Naive thymus-derived CD8-positive, alpha-beta T cell (primary cell): ENCODE results near the gene STEAP3. TPM values are rescaled to one million over a fixed set of nuclear protein-coding genes. Genes with fewer than 3 reads are reported as not detected.

Experiments used
- ATAC-seq, 2 donors: fragments of 150-1000 bp; cut with Tn5 transposase in 1 of 2; sonication (Bioruptor Pico), chemical (Tn5 transposase) in 1 of 2; 1 replicate in 1 of 2; 2 replicates in 1 of 2; pipeline ENCODE4 v1.10.0; 2021; ENCODE audit warnings: mild to moderate bottlenecking in 2 of 2, moderate library complexity in 2 of 2
- POLR2A ChIA-PET: fragments of 350-600 bp; sonication (Branson Sonifier 250); formaldehyde crosslinking; loops from one replicate; lab custom pipeline; 2021; ENCODE audit warnings: antibody characterized with exemption; lab: Charles Lee
- DNase-seq, 10 donors: peaks; one replicate each; pipeline versions ENCODE4 v3.0.0 to v3.0.0-alpha.2; 2020 to 2022
- H3K27ac Mint-ChIP-seq, 10 donors: one replicate each; pipeline ENCODE4 v1.8.0; 2020 to 2022; ENCODE audit warnings: mild to moderate bottlenecking in 10 of 10, mixed read lengths in 10 of 10, moderate library complexity in 4 of 10, inconsistent platforms in 1 of 10
- H3K27me3 Mint-ChIP-seq, 5 donors: one replicate each; pipeline ENCODE4 v1.8.0; 2021 to 2022; ENCODE audit warnings: mixed read lengths in 5 of 5
- H3K36me3 Mint-ChIP-seq, 3 donors: one replicate each; pipeline ENCODE4 v1.8.0; 2020 to 2022; ENCODE audit warnings: mixed read lengths in 3 of 3, mild to moderate bottlenecking in 2 of 3, inconsistent platforms in 1 of 3
- H3K4me1 Mint-ChIP-seq, 4 donors: one replicate each; pipeline ENCODE4 v1.8.0; 2021 to 2022; ENCODE audit warnings: mixed read lengths in 4 of 4
- H3K4me3 Mint-ChIP-seq, 10 donors: one replicate each; pipeline ENCODE4 v1.8.0; 2020 to 2022; ENCODE audit warnings: mild to moderate bottlenecking in 10 of 10, mixed read lengths in 10 of 10, moderate library complexity in 6 of 10, inconsistent platforms in 1 of 10
- H3K9me3 Mint-ChIP-seq, 9 donors: one replicate each; pipeline ENCODE4 v1.8.0; 2020 to 2022; ENCODE audit warnings: mixed read lengths in 9 of 9, mild to moderate bottlenecking in 3 of 9, inconsistent platforms in 1 of 9, moderate library complexity in 1 of 9
- polyA plus RNA-seq, 3 donors: library from polyadenylated mRNA; unstranded; fragments of 300-500 nt; fragmentation: Illumina TruSeq; gene quantifications; one replicate each; pipeline ENCODE4 v1.2.3, GENCODE V29; 2021
- total RNA-seq, 8 experiments: library from RNA in 2 of 8; stranded (reverse) in 2 of 8; gene quantifications; one replicate each; pipeline ENCODE4 v1.2.3 and lab custom pipeline; 2021 to 2026

STEAP3 gene
- total and polyA plus RNA-seq, 5 experiments from 2014 or later: 0.24 TPM; not detected in 4

GRCh38 chr2:119202610-119203310 lies 20.9 kb upstream of the STEAP3 start:
- POLR2A ChIA-PET: no interaction called here
- no peak for DNase-seq
- no peak for ATAC-seq
- H3K36me3 Mint-ChIP-seq: no peaks in the 10 kb centered on the region
- H3K4me3 Mint-ChIP-seq: no peak overlapping the region
- no peaks in the 10 kb centered on the region for H3K9me3 Mint-ChIP-seq
- no peaks in the 10 kb centered on the region for H3K4me1 Mint-ChIP-seq
- H3K27ac Mint-ChIP-seq: no peak overlapping the region
- peaks cover 2 to 16% (median 9%) of the 10 kb centered on the region in 5 donors for H3K27me3 Mint-ChIP-seq

GRCh38 chr2:119204525-119204924 lies 19.1 kb upstream of the STEAP3 start:
- no peaks in the 10 kb centered on the region for H3K4me1 Mint-ChIP-seq
- POLR2A ChIA-PET: no interaction called here

GRCh38 chr2:119205001-119205706 lies 18.5 kb upstream of the STEAP3 start:
- Mint-ChIP-seq H3K27ac (peak overlapping the region in 1 of 10 donors; percentile 70), H3K36me3 (no peaks in the 10 kb centered on the region), H3K4me3 (no peak overlapping the region), H3K27me3 (peaks cover 0 to 9% (median 5%) of the 10 kb centered on the region in 5 donors), H3K4me1 (no peaks in the 10 kb centered on the region), H3K9me3 (no peaks in the 10 kb centered on the region)
- POLR2A ChIA-PET: no interaction called here
- ATAC-seq (no peak), DNase-seq (no peak)

More at GRCh38 chr2:119204525-119204924, 19.1 kb upstream of the STEAP3 start:
- no peaks in the 10 kb centered on the region for H3K36me3 Mint-ChIP-seq
- H3K4me3 Mint-ChIP-seq: no peak overlapping the region
- DNase-seq (no peak), ATAC-seq (no peak)
- H3K27me3 Mint-ChIP-seq: peaks cover 3 to 8% (median 5%) of the 10 kb centered on the region in 5 donors
- no peak overlapping the region for H3K27ac Mint-ChIP-seq
- no peaks in the 10 kb centered on the region for H3K9me3 Mint-ChIP-seq

- Mint-ChIP-seq H3K4me3 (no peak overlapping the region), H3K27ac (no peak overlapping the region), H3K4me1 (no peaks in the 10 kb centered on the region), H3K9me3 (no peaks in the 10 kb centered on the region), H3K36me3 (no peaks in the 10 kb centered on the region), H3K27me3 (peaks cover 0 to 9% (median 5%) of the 10 kb centered on the region in 5 donors)
- POLR2A ChIA-PET: no interaction called here
- ATAC-seq: no peak
- no peak for DNase-seq
Observed at GRCh38 chr2:119206201-119206600, 17.4 kb upstream of the STEAP3 start.

- DNase-seq: no peak
- POLR2A ChIA-PET: no interaction called here
- Mint-ChIP-seq H3K4me3 (no peak overlapping the region), H3K4me1 (no peaks in the 10 kb centered on the region), H3K27me3 (peaks cover 0 to 16% (median 5%) of the 10 kb centered on the region in 5 donors), H3K9me3 (no peaks in the 10 kb centered on the region), H3K27ac (no peak overlapping the region), H3K36me3 (no peaks in the 10 kb centered on the region)
- ATAC-seq: no peak
Observed at GRCh38 chr2:119207447-119207846, 16.2 kb upstream of the STEAP3 start.

- Mint-ChIP-seq H3K27ac (no peak overlapping the region), H3K9me3 (no peaks in the 10 kb centered on the region), H3K36me3 (no peaks in the 10 kb centered on the region), H3K27me3 (peaks cover 0 to 19% (median 5%) of the 10 kb centered on the region in 5 donors), H3K4me1 (no peaks in the 10 kb centered on the region), H3K4me3 (no peak overlapping the region)
- ATAC-seq (no peak), DNase-seq (no peak)
- POLR2A ChIA-PET: no interaction called here
Observed at GRCh38 chr2:119208791-119209203, 14.8 kb upstream of the STEAP3 start.

- no peak for DNase-seq
- H3K27ac Mint-ChIP-seq: no peak overlapping the region
- no peaks in the 10 kb centered on the region for H3K36me3 Mint-ChIP-seq
- peaks cover 0 to 21% (median 5%) of the 10 kb centered on the region in 5 donors for H3K27me3 Mint-ChIP-seq
- no peak for ATAC-seq
- no peaks in the 10 kb centered on the region for H3K9me3 Mint-ChIP-seq
- H3K4me3 Mint-ChIP-seq: no peak overlapping the region
- POLR2A ChIA-PET: no interaction called here
- no peaks in the 10 kb centered on the region for H3K4me1 Mint-ChIP-seq
Observed at GRCh38 chr2:119212139-119212800, 11.4 kb upstream of the STEAP3 start.

GRCh38 chr2:119214453-119215037 lies 9.1 kb upstream of the STEAP3 start:
- no peak overlapping the region for H3K4me3 Mint-ChIP-seq
- H3K27ac Mint-ChIP-seq: no peak overlapping the region
- POLR2A ChIA-PET: no interaction called here
- no peaks in the 10 kb centered on the region for H3K36me3 Mint-ChIP-seq
- DNase-seq (no peak), ATAC-seq (no peak)
- H3K9me3 Mint-ChIP-seq: no peaks in the 10 kb centered on the region
- no peaks in the 10 kb centered on the region for H3K4me1 Mint-ChIP-seq
- H3K27me3 Mint-ChIP-seq: peaks cover 0 to 30% (median 5%) of the 10 kb centered on the region in 5 donors

- DNase-seq: no peak
- POLR2A ChIA-PET: no interaction called here
Observed at GRCh38 chr2:119216994-119217393, 6.6 kb upstream of the STEAP3 start.

GRCh38 chr2:119218478-119219064 lies 5.1 kb upstream of the STEAP3 start:
- no peaks in the 10 kb centered on the region for H3K36me3 Mint-ChIP-seq
- ATAC-seq (no peak), DNase-seq (peak in 1 of 10 donors; percentile 6)
- H3K9me3 Mint-ChIP-seq: no peaks in the 10 kb centered on the region
- no peak overlapping the region for H3K4me3 Mint-ChIP-seq
- POLR2A ChIA-PET: no interaction called here
- no peak overlapping the region for H3K27ac Mint-ChIP-seq
- peaks cover 13 to 54% (median 31%) of the 10 kb centered on the region in 5 donors for H3K27me3 Mint-ChIP-seq
- peaks cover 0 to 12% (median 4%) of the 10 kb centered on the region in 4 donors for H3K4me1 Mint-ChIP-seq

More at GRCh38 chr2:119216994-119217393, 6.6 kb upstream of the STEAP3 start:
- Mint-ChIP-seq H3K27me3 (peaks cover 9 to 48% (median 26%) of the 10 kb centered on the region in 5 donors), H3K4me1 (peaks cover 0 to 3% (median 0%) of the 10 kb centered on the region in 4 donors), H3K9me3 (no peaks in the 10 kb centered on the region), H3K27ac (no peak overlapping the region), H3K4me3 (no peak overlapping the region), H3K36me3 (no peaks in the 10 kb centered on the region)
- no peak for ATAC-seq

- Mint-ChIP-seq H3K4me1 (peaks cover 0 to 12% (median 4%) of the 10 kb centered on the region in 4 donors), H3K27me3 (peaks cover 13 to 54% (median 31%) of the 10 kb centered on the region in 5 donors), H3K27ac (no peak overlapping the region), H3K9me3 (no peaks in the 10 kb centered on the region), H3K36me3 (no peaks in the 10 kb centered on the region), H3K4me3 (no peak overlapping the region)
- DNase-seq: no peak
- ATAC-seq: no peak
- POLR2A ChIA-PET: no interaction called here
Observed at GRCh38 chr2:119219873-119220272, 3.8 kb upstream of the STEAP3 start.

GRCh38 chr2:119220720-119221301 lies 2.8 kb upstream of the STEAP3 start:
- Mint-ChIP-seq H3K36me3 (no peaks in the 10 kb centered on the region), H3K27me3 (peaks cover 13 to 62% (median 31%) of the 10 kb centered on the region in 5 donors), H3K27ac (no peak overlapping the region), H3K4me3 (peak overlapping the region in 1 of 10 donors; percentile 1), H3K9me3 (no peaks in the 10 kb centered on the region), H3K4me1 (peaks cover 0 to 12% (median 4%) of the 10 kb centered on the region in 4 donors)
- ATAC-seq (no peak), DNase-seq (no peak)
- POLR2A ChIA-PET: no interaction called here
